ENCODE results near the gene TCEANC2.
"Not testable (repeated sequence)": the region's sequence is repeated elsewhere in the genome, so short reads cannot be mapped to it uniquely, and the experiment has no call there.

Gene TCEANC2

DNA sequence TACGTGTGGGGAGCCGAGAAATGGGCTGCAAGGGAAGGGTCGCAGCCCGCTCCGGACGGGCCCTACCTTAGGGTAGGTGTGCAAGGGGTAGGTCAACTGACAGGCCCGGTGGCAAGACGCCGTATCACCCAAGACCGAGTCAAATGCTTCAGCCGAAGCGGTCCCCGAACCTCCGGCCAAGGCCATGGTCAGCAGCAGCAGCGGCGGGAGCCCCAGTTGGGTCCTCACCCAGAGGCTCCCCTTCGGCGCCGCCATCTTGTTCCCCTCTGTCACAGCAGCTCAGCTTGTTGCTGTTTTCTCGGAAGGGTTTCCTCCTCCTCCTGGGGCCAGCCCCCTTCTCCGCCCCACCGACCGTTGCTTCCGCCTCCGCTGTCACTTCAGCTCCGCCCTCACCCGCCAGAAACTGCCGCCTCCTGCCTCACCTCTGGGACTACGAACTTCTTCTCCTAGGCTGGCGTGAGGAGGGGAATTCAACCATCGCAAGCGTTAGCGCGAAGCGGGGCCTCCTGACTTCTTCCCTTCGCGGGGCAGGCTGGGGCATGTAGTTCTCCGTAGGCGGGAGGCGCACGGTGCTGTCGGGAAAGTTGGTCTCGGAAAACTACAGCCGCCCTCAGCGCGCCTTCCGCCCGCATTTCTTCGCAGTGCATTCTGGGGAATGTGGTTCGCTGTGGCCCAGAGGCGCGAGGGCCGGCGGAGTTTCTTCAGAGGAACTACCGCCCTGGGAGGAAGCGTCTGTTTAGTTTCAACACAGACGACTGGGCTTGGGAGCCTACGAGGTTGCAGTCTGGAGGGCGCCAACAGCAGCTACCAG is at the start of gene TCEANC2, which contains the start of gene TMEM59:
TCEANC2 (plus strand) TSS at position 675 of the 811 bp plus-strand sequence. CDS start 815 bp downstream, outside the sequence.
TMEM59 (minus strand) TSS at position 271 of the 811 bp plus-strand sequence; CDS start at position 255, 16 bp downstream.
- peak; percentile 96 for DNase-seq

DNA sequence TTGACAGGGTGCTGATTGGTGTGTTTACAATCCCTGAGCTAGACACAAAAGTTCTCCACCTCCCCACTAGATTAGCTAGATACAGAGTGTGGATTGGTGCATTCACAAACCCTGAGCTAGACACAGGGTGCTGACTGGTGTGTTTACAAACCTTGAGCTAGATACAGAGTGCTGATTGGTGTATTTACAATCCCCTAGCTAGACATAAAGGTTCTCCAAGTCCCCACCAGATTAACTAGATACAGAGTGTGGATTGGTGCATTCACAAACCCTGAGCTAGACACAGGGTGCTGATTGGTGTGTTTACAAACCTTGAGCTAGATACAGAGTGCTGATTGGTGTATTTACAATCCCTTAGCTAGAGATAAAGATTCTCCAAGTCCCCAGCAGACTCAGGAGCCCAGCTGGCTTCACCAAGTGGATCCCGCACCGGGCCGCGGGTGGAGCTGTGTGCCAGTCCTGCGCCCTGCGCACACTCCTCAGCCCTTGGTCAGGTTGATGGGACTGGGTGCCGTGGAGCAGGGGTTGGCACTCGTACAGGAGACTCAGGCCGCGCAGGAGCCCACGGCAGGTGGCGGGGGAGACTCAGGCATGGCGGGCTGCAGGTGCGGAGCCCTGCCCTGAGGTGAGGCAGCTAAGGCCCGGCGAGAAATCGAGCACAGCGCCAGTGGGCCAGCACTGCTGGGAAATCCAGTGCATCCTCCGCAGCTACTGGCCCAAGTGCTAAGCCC is 49.5 kb upstream of the TCEANC2 start:
- DNase-seq = not testable (repeated sequence)

DNA sequence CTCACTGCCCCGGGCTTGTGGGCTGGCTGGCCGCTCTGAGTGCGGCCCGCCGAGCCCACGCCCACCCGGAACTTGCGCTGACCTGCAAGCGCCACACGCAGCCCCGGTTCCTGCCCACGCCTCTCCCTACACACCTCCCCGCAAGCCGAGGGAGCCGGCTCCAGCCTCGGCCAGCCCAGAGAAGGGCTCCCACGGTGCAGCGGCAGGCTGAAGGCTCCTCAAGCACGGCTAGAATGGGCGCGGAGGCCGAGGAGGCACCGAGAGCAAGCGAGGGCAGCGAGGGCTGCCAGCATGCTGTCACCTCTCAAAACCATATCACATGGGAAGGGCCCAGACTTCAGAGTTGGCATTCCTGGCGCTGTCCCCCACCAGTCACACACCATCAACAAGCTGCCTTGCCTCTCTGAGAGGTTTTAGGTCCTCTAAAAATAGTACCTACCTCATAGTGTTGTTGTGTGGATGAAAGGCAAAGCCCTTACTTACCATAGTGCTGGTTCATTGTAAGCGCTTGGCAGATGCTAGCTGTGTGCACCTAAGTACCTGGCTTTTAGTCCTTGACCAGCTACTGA is 48.8 kb upstream of the TCEANC2 start:
- DNase-seq = no peak

DNA sequence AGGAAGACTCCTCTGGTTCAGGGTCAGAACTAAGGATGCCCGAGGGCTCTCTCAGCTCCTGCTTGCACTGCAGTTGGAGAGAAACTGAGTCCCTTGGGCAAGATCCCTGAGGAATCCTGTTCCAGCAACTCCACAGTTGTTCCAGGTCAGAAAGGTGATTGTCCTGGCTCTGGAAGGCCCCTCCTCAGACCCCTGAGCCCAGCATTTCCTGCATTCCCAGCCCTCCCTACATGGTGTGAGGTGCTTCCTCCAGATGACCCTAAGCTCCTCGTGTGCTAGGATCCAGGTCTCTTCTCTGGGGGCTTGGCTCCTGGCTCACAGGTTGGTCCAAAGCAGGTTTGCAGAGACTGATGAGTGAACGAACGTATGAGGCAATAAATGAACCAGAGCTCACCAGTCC is 46.9 kb upstream of the TCEANC2 start:
- DNase-seq = no peak

DNA sequence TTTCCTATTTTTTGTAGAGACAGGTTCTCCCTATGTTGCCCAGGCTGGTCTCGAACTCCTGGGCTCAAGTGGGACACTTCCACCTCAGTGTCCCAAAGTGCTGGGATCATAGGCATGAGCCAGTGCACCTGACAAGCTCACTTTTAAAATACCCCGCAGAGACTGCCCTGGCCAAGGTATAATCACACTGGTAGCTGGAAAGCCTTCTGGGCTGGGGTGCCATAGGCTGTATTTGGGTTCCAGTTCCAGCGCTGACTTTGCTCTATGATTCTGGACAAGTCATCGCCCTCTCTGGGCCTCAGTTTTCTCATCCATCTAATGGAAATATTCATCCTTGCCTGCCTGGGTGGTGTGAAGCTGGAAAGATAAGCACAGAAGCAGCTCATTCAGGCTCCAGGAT is 45.8 kb upstream of the TCEANC2 start:
- no peak for DNase-seq

DNA sequence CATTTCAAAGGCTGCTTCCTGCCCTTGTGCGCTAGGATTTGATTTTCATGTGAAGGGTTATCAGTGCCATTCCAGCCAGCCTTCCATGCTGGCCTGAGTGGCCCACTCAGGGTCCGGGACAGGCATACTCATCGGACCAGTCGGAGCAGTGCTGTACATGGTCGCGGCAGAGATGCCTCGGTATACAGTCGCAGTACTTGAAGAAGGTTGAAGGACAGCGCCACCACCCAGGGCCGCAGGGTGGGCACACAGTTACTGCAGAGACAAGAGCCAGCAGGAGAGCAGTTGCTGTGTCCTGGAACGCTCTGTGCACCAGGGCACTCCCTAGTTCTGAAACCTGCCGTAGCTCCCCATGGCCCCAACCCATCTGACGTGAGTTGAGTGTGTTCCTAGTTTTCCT is 44.5 kb upstream of the TCEANC2 start:
- no peak for DNase-seq

DNA sequence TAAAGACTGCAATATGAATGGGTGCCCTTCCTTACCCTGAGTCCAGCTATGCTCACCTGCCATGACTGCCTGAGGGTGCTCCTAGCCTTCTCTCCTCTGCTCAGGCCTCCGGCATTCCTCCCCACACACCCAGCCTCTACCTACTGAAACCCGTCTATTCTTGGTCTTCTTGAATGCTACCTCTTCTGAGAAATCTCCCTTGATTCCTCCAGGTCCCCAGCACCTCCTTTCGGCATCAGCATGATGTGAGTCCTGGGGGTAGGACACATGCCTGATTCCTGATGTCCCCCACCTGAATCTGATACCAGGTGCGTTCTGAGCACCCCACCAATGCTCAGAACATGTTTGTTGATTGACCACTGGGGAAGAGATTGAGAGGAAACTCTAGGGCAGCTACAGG is 44.0 kb upstream of the TCEANC2 start:
- DNase-seq = no peak

DNA sequence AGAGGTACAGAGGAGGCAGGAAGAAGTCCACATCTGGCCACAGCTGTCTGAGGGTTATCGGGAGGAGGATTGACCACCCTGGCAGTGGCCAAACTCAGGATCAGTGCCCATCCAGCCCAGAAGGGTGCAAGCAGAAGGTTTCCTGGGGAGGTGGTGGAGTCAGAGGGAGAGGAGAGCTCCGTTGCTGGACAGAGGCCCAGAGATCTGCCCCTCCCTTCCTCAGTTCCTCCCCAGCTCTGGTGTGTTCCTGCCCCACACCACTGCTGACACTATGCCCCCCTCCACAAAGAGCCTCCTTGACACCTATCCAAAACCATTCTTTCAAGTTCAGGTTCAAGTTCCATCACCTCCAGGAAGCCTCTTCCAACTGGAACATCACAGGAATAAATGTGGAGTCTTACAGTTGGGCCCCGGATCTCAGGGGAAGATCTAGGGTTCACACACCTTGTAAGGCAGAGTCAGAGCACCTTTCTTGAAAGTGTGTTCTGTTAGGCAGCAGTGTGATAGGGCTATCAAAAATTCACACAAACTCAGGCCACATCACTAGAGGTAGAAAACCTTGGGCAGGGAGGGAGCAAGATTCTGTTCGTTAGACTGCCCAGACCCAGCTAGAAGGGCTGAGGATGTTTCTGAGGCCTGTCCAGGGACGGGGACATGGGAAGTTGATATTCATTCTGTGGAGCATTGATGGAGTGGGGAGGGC is 42.8 kb upstream of the TCEANC2 start:
- DNase-seq = no peak

DNA sequence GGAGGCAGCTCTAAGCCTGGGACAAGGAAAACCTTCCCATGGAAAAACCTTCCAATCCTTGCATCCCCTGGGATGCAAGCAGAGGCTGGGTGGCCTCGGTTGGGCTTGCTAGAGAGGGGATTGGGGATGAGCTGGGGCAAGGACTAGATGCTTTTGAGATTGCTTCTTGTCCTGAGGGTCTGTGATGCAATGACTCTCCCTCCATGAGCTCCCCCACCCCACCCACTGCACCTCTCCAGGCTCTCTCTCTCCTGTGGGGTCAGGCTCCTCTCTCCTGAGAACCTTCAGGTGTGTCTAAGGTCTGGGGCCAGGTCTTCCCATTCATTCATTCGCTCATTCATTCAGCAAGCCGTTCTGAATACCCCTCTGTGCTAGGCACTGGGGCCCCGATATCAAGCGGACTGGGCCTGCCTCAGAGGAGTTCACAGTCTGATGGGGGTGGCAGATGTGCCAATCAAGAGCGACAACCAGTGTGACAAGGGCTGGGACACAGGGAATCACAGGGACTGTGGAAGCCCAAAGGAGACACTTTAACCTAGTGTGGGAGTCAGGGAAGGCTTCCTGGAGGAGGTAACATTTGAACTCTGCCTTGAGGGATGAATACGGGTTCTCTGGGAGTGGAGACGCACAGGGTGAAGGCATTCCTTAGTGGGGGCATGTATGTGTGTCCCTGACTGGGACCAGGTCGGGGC is 41.9 kb upstream of the TCEANC2 start:
- DNase-seq = no peak

DNA sequence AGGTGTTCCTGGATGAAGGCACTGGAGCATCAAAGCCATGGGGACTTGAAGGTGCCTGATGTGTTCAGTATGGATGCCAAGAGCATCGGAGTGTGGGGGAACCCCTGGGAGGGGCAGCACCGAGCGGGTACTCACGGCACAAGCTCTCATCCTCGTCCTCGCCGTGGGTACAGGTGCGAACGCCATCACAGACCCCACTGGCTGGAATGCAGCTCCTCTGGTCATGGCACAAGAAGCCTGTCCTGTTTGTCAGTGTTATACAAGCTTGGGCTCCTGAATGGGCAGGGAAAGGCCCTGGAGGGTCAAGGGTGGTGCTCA is 41.4 kb upstream of the TCEANC2 start:
- no peak for DNase-seq

DNA sequence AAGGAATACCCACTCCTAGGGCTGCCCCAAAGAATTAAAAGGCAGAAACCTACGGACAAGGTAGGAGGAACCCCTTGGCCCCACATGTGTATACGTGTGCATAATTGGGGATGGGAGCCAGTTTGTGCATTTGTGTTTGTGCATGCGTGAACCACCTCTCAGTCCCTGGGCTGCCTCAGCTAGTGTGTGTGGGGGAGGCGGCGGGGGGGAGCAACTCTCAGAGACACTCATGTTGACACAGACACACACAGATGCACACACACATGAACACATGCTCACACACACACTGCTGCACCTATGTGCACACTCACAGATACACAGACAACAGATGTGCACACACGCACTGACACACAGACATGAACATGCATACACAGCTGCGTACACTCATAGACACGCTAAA is 40.5 kb upstream of the TCEANC2 start:
- no peak for DNase-seq

DNA sequence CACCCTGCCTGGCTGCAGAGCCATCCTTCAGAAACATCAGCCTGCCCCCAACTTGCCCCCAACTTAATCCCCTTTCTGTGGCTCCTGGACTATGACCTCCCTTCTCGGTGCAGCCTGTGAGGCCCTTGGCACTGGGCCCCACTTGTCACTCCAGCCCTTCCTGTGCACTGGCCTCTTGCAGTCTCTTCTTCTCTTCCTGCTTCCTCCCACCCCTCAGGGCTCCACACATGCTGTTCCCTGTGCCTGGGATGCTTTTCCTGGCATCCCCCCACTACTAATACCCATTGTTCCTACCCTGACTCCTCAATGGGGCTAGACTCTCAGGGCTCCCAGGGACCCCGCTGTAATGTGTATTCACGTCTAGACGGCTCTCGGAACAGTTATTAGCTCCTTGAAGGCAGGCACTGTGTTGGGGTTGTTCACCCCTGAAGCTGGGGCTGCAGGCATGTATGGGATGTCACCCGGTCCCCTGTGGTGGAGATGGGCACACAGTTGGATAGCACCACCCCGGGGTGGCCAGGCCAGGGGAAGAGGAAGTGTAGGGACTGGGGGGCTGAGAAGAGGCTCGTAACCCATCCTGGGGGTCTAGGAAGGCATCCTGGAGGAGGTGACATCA is 39.9 kb upstream of the TCEANC2 start:
- DNase-seq = no peak

DNA sequence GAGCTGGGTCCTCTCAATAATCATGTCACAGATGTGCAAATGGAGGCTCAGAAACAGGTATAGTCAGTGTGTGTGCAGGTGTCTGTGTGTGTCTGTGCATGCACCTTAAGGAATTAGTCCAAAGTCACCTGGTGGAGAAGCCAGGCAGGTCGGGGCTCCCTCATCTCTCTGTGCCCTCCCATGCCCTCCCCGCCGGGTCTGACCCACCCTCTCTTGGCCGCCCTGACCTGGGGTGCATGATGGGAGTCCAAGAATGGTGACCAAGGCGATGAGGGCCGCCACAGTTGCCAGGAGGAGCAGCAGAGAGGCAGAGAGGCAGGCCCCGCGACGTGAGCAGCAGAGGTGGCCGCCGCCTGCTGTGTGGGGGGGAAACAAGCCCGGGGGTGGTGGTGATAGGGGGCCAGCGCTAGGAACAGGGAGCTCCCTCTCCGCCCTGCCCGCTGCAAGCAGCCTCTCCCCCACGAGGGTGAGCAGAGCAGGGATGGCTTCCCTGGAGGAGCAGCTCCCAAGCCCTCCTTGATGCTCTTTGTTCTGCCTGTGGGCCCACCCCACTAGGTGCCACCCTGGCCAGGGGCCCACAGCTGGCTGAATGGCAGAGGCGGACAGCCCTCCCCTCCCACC is 39.3 kb upstream of the TCEANC2 start:
- DNase-seq = no peak

DNA sequence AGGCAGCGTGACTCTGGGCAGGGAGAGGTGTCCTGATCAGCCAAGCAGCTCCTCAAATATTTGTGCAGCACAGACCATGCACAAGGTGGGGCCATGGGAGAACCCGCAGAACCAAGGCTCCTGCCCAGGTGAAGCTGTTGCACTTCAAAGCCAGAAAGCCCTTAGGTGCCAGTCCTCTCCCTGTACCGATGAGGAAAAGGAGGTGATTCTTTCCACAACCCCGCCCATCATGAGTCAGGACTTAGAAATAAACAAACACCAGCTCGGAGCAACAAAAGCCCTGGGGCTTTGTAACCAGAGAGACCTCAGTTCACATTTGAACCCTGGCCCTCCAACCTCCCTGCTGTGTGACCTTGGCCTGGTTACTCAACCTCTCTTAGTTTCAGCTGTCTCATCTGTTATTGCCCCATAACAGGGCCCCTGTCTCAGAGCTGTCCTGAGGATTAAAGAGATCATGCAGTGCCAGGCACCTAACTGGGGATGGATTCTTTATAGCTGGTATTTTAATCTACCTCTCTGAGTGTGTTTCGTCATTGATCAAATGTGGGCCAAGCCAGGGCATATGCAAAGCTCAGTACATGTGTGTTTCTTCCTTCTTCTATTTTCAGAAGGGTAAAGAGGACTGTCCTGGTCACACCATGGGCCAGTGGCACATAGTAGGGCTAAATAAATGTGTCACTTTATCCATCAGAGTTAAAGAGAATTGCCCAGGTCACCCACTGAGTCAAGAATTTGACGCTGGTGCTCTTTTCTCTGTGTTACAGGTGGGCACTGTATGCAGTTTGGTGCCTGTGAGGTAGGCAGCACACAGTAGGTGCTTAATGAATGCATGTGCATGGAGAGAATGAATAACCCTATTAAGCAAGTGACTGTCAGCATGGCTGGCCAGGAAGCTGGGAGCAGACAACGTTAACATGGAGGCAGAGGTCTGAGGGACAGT is 36.8 kb upstream of the TCEANC2 start:
- DNase-seq = no peak

DNA sequence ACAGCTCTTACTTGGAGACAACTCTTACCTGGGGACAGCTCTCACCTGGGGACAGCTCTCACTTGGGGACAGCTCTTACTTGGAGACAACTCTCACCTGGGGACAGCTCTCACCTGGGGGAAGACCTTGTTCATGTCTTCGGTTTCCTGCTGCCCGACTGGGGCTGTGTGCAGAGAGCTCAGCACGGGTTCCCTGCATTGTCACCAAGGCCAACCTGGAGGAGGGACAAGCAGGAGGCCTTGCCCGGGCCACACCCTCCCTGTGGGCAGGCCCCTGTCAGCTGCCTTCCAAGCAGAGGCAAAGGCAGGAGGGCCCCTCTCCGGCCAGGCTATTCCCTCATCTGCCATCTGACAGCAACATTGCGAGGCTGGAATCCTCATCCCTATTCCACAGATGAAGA is 35.4 kb upstream of the TCEANC2 start, which contains the start of gene LDLRAD1:
LDLRAD1 (minus strand) TSS at position 208 of the 400 bp plus-strand sequence; CDS start at position 134, 74 bp downstream.
- no peak for DNase-seq

DNA sequence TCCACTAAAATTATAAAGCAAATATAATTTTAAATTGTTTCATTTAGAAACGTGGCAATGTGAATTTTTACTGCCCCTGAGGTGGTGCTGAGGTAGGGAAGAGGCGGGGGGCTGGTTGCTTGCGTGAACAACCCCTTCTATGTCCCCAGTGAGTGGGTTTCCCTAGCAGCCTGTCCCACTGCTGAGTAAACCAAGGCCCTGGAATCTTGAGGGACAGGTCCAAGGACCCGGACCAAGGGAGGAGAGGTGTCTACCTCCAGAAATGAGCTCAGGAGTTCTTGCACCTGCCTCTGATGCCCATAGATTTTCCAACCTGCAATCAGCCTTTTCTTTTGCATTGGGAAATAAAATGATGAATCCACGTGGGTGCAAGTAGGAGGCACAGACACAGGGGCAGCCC is 34.8 kb upstream of the TCEANC2 start:
- DNase-seq = no peak

DNA sequence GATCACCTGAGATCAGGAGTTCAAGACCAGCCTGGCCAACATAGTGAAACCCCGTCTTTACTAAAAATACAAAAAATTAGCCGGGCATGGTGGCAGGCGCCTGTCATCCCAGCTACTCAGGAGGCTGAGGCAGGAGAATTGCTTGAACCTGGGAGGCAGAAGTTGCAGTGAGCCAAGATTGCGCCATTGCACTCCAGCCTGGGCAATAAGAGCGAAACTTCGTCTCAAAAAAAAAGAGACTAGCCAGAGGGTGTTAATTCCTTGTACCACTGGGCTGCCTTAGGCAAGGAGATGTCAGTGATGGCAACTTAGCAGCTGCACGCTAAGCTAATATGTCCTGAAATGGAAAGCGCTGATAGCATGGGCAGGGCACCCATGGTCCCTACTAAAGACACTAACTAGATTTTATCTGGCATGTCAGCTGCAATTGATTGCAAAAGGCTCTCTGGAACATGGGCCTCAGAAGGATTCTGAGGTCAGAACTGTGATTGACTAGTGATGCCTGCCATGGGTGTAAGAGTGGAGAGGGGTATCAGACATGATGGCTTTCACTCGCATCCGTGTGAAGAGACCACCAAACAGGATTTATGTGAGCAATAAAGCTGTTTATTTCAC is 33.7 kb upstream of the TCEANC2 start:
- DNase-seq = not testable (repeated sequence)

DNA sequence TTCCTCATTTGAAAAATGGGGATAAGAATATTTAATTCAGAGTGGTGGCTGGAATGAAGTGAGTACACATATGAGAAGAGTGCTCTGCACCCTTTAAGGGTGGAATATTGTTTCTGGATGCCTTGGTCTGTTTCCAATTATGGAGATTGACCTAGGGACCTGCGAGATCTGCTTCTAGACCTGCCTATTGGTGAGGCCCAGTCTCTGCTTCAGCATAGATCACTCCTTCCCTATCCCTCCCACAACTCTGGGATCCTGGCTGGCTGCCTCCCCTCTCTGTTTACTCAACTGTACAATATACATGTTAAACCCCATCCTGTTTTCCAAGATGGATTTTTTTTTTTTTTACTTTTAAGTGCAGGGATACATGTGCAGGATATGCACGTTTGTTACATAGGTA is 29.1 kb upstream of the TCEANC2 start:
- DNase-seq = no peak

DNA sequence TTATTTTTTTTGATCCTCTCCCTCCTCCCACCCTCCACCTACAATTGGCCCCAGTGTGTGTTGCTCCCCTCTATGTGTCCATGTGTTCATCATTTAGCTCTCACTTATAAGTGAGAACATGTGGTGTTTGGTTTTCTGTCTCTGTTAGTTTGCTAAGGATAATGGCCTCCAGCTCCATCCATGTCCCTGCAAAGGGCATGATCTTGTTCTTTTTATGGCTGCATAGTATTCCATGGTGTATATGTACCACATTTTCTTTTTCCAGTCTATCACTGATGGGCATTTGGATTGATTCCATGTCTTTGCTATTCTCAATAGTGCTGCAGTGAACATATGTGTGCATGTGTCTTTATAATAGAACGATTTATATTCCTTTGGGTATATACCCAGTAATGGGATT is 28.6 kb upstream of the TCEANC2 start:
- DNase-seq = not testable (repeated sequence)

DNA sequence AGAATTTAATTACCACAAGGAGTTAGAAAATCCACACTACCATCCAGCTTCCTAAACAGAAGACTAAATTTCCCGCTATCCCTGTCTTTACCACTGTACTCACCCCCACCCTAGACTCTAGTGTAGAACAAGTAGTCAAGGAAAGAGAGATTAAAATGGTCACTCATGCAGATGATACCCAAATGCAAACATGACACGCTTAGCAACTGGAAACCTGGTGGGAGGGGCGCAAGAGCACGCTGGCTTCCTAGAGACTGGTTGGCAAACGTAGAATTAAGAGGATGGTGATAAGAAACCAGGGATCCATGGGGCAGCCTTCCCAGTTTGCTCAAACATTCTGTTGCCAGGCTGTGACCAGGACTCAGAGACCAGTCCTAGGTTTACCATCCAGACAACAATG is 25.6 kb upstream of the TCEANC2 start:
- DNase-seq = no peak

Measured in activated CD8-positive, alpha-beta memory T cell treated with anti-CD3 and anti-CD28 coated beads, Interleukin-2, amount 50 U/mL, for 48 hours (primary cell).